Epithelial cell of prostate (primary cell): ENCODE measurements around the gene CFAP92.
A peak's percentile ranks its signal among the peaks of the same experiment; 100 is the strongest.

Experiments used
- DNase-seq: peaks from one replicate; pipeline ENCODE4 v3.0.0-alpha.2; 2011; ENCODE audit warnings: low read depth, low spot score
- H3K27ac ChIP-seq: fragments of 450-650 bp; 2 replicates; pipeline ENCODE4 v1.5.1; 2017; ENCODE audit warnings: mild to moderate bottlenecking

CFAP92 gene

GRCh38 chr3:129026728-129027543 is 33.1 kb upstream of the CFAP92 start:
- peak; percentile 41 for DNase-seq
- H3K27ac ChIP-seq = no peak overlapping the region

- DNase-seq = no peak
- no peak overlapping the region for H3K27ac ChIP-seq
These were observed 32.0 kb upstream of the CFAP92 start for GRCh38 chr3:129025691-129026435.

GRCh38 chr3:129025108-129025507 is 31.2 kb upstream of the CFAP92 start:
- DNase-seq = no peak
- H3K27ac ChIP-seq = no peak overlapping the region

GRCh38 chr3:129023909-129024308 is 30.0 kb upstream of the CFAP92 start:
- no peak for DNase-seq
- no peak overlapping the region for H3K27ac ChIP-seq

- H3K27ac ChIP-seq = no peak overlapping the region
- DNase-seq = no peak
These were observed 29.1 kb upstream of the CFAP92 start for GRCh38 chr3:129023008-129023358.

GRCh38 chr3:129022114-129023007 is 28.5 kb upstream of the CFAP92 start:
- no peak overlapping the region for H3K27ac ChIP-seq
- DNase-seq = no peak

GRCh38 chr3:129021140-129021551 is 27.3 kb upstream of the CFAP92 start:
- no peak for DNase-seq
- no peak overlapping the region for H3K27ac ChIP-seq

GRCh38 chr3:129020691-129021090 is 26.8 kb upstream of the CFAP92 start:
- no peak overlapping the region for H3K27ac ChIP-seq
- no peak for DNase-seq

- no peak for DNase-seq
- H3K27ac ChIP-seq = no peak overlapping the region
These were observed 25.4 kb upstream of the CFAP92 start for GRCh38 chr3:129019266-129019665.

- DNase-seq = no peak
- no peak overlapping the region for H3K27ac ChIP-seq
These were observed 24.9 kb upstream of the CFAP92 start for GRCh38 chr3:129018751-129019150.

GRCh38 chr3:129018271-129018670 is 24.4 kb upstream of the CFAP92 start:
- no peak for DNase-seq
- no peak overlapping the region for H3K27ac ChIP-seq

GRCh38 chr3:129017484-129017899 is 23.6 kb upstream of the CFAP92 start:
- no peak overlapping the region for H3K27ac ChIP-seq
- DNase-seq = no peak

- no peak overlapping the region for H3K27ac ChIP-seq
- DNase-seq = no peak
These were observed 23.0 kb upstream of the CFAP92 start for GRCh38 chr3:129016720-129017483.

GRCh38 chr3:129016356-129016719 is 22.5 kb upstream of the CFAP92 start:
- no peak overlapping the region for H3K27ac ChIP-seq
- DNase-seq = no peak

- no peak for DNase-seq
- H3K27ac ChIP-seq = no peak overlapping the region
These were observed 21.7 kb upstream of the CFAP92 start for GRCh38 chr3:129015388-129016105.

GRCh38 chr3:129014793-129015345 is 21.0 kb upstream of the CFAP92 start:
- no peak overlapping the region for H3K27ac ChIP-seq
- DNase-seq = no peak

GRCh38 chr3:129014148-129014547 is 20.3 kb upstream of the CFAP92 start:
- no peak overlapping the region for H3K27ac ChIP-seq
- DNase-seq = no peak

- no peak overlapping the region for H3K27ac ChIP-seq
- no peak for DNase-seq
These were observed 19.6 kb upstream of the CFAP92 start for GRCh38 chr3:129013491-129013891.

- no peak for DNase-seq
- H3K27ac ChIP-seq = no peak overlapping the region
These were observed 16.6 kb upstream of the CFAP92 start for GRCh38 chr3:129010310-129010956.
